OCI-LY1 (cell line): Measurements from ENCODE around the gene CXXC5.
A peak's percentile ranks its signal among the peaks of the same experiment; 100 is the strongest.

ENCODE experiments used
- CTCF ChIP-seq: fragments of 200-600 bp; sonication (generic), shearing (Covaris generic); IDR thresholded peaks from 2 replicates; pipeline ENCODE4 v1.5.1; 2017; ENCODE audit warnings: mild to moderate bottlenecking, antibody characterized with exemption, low read length, moderate library complexity, mixed read lengths
- EZH2 ChIP-seq: fragments of 200-600 bp; sonication (generic), shearing (Covaris generic); IDR thresholded peaks from 2 replicates; pipeline ENCODE4 v1.8.0; 2017; ENCODE audit warnings: borderline replicate concordance, mixed run types, mild to moderate bottlenecking, antibody characterized with exemption, low read length, moderate library complexity, mixed read lengths

GRCh38 chr5:139670369-139671095 lies 22.4 kb downstream of the CXXC5 start:
- peak; percentile 68 for TF ChIP-seq CTCF
- no peak for TF ChIP-seq EZH2
